Measurements from ENCODE around the gene CIAO2A.

Gene CIAO2A

GRCh38 chr15:64037966-64038365, 55.7 kb downstream of the CIAO2A start:
- DNase-seq (ENCODE audit: low read depth) = no peak

GRCh38 chr15:64037116-64037515, 56.5 kb downstream of the CIAO2A start:
- DNase-seq (ENCODE audit: low read depth) = no peak

- no peak for DNase-seq (ENCODE audit: low read depth)
These were observed 58.1 kb downstream of the CIAO2A start for GRCh38 chr15:64035525-64035924.

- no peak for DNase-seq (ENCODE audit: low read depth)
These were observed 59.1 kb downstream of the CIAO2A start for GRCh38 chr15:64034519-64034918.

- no peak for DNase-seq (ENCODE audit: low read depth)
These were observed 61.3 kb downstream of the CIAO2A start for GRCh38 chr15:64032329-64032728.

GRCh38 chr15:64030123-64030522, 63.5 kb downstream of the CIAO2A start:
- no peak for DNase-seq (ENCODE audit: low read depth)

GRCh38 chr15:64029633-64030032, 64.0 kb downstream of the CIAO2A start:
- DNase-seq (ENCODE audit: low read depth) = no peak

- no peak for DNase-seq (ENCODE audit: low read depth)
These were observed 64.5 kb downstream of the CIAO2A start for GRCh38 chr15:64029110-64029509.

GRCh38 chr15:64026591-64026990, 67.0 kb downstream of the CIAO2A start:
- DNase-seq (ENCODE audit: low read depth) = no peak

GRCh38 chr15:64024172-64025050, 69.2 kb downstream of the CIAO2A start:
- no peak for DNase-seq (ENCODE audit: low read depth)

- no peak for DNase-seq (ENCODE audit: low read depth)
These were observed 70.4 kb downstream of the CIAO2A start for GRCh38 chr15:64023220-64023619.

GRCh38 chr15:64022571-64022970, 71.1 kb downstream of the CIAO2A start:
- DNase-seq (ENCODE audit: low read depth) = no peak

All from HS-27A (cell line).